T-cell (primary cell): ENCODE results near the gene YPEL3. TPM values are rescaled to one million over a fixed set of nuclear protein-coding genes. Genes with fewer than 3 reads are reported as not detected.

Experiments used
- ATAC-seq, 4 experiments: fragments of 200-7000 bp in 3 of 4; fragments of 150-1000 bp in 1 of 4; cut with Tn5 transposase; replicated peaks in 1 of 4; 1 replicate in 3 of 4; 2 replicates in 1 of 4; pipeline ENCODE4 v1.10.0; 2021; ENCODE audit warnings: moderate library complexity in 3 of 4, mild to moderate bottlenecking in 2 of 4, moderate number of reproducible peaks in 1 of 4
- CTCF ChIA-PET, 2 donors: fragments of 300-600 bp; sonication (Branson Sonifier 250); formaldehyde crosslinking; loops; one replicate each; lab custom pipeline; 2022; ENCODE audit warnings: antibody characterized with exemption in 2 of 2; lab: Charles Lee
- POLR2A ChIA-PET, 2 donors: fragments of 300-600 bp; sonication (Branson Sonifier 250); formaldehyde crosslinking; loops; one replicate each; lab custom pipeline; 2022; ENCODE audit warnings: antibody characterized with exemption in 2 of 2; lab: Charles Lee
- DNase-seq, 35 experiments: peaks; one replicate each; pipeline versions ENCODE4 v3.0.0 to v3.0.0-alpha.2; 2013 to 2023
- H3K27ac ChIP-seq: one replicate; pipeline ENCODE4 v1.5.1; 2013; ENCODE audit warnings: low read length
- H3K27me3 ChIP-seq, 2 experiments: replicated peaks in 1 of 2; 1 replicate in 1 of 2; 2 replicates in 1 of 2; pipeline versions ENCODE4 v1.6.1 to v1.7.0; 2013; ENCODE audit warnings: low read length in 1 of 2, mixed read lengths in 1 of 2; ENCODE audit not compliant: control insufficient read depth in 2 of 2, insufficient read depth in 2 of 2; ENCODE audit errors: extremely low read depth in 1 of 2
- H3K36me3 ChIP-seq, 2 donors: 1 replicate in 1 of 2; 2 replicates in 1 of 2; pipeline versions ENCODE4 v1.6.1 to v1.7.0; 2013; ENCODE audit warnings: low read length in 1 of 2; ENCODE audit not compliant: control insufficient read depth in 2 of 2, insufficient read depth in 1 of 2; ENCODE audit errors: extremely low read depth in 1 of 2
- H3K4me1 ChIP-seq, 2 experiments: 1 replicate in 1 of 2; 2 replicates in 1 of 2; pipeline versions ENCODE4 v1.6.1 to v1.7.0; 2013; ENCODE audit warnings: low read length in 2 of 2, mixed read lengths in 1 of 2; ENCODE audit not compliant: insufficient read depth in 2 of 2, control insufficient read depth in 1 of 2; ENCODE audit errors: extremely low read depth in 1 of 2
- H3K4me3 ChIP-seq, 2 donors: 1 replicate in 1 of 2; 2 replicates in 1 of 2; pipeline versions ENCODE4 v1.5.1 to v1.7.0; 2013; ENCODE audit warnings: mild to moderate bottlenecking in 2 of 2, low read length in 1 of 2, moderate library complexity in 1 of 2; ENCODE audit not compliant: control insufficient read depth in 1 of 2; ENCODE audit errors: extremely low read depth in 1 of 2
- H3K9me3 ChIP-seq: 2 replicates; pipeline ENCODE4 v1.7.0; 2013
- H3K27ac Mint-ChIP-seq, 2 donors: one replicate each; pipeline ENCODE4 v1.8.0; 2020 to 2021; ENCODE audit warnings: mild to moderate bottlenecking in 2 of 2, mixed read lengths in 2 of 2
- H3K27me3 Mint-ChIP-seq, 2 donors: one replicate each; pipeline ENCODE4 v1.8.0; 2021 to 2022; ENCODE audit warnings: mixed read lengths in 2 of 2
- H3K36me3 Mint-ChIP-seq: one replicate; pipeline ENCODE4 v1.8.0; 2021; ENCODE audit warnings: mixed read lengths
- H3K4me1 Mint-ChIP-seq, 3 donors: one replicate each; pipeline ENCODE4 v1.8.0; 2020 to 2022; ENCODE audit warnings: mixed read lengths in 3 of 3, mild to moderate bottlenecking in 1 of 3
- H3K4me3 Mint-ChIP-seq, 3 donors: one replicate each; pipeline ENCODE4 v1.8.0; 2020 to 2022; ENCODE audit warnings: mild to moderate bottlenecking in 3 of 3, mixed read lengths in 3 of 3, moderate library complexity in 3 of 3
- H3K9me3 Mint-ChIP-seq, 3 donors: one replicate each; pipeline ENCODE4 v1.8.0; 2020 to 2022; ENCODE audit warnings: mixed read lengths in 3 of 3
- WGBS: methylation state at CpG from one replicate; pipeline ENCODE4 v1.1.5; 2013; ENCODE audit warnings: missing lambda C conversion rate; ENCODE audit not compliant: insufficient coverage; 5-methylcytosine and 5-hydroxymethylcytosine counted together
- total RNA-seq, 35 experiments: library from RNA in 6 of 35; stranded (reverse) in 6 of 35; fragments of 120-200 nt in 1 of 35; gene quantifications; one replicate each; pipeline versions ENCODE4 v1.2.1 to v1.2.4 and lab custom pipeline; 2013 to 2026

Gene YPEL3
- total RNA-seq, 5 donors from 2014 or later (not counting 1 experiment from before 2014, with no cell fraction given) = 105 to 277 (median 226) TPM

DNA sequence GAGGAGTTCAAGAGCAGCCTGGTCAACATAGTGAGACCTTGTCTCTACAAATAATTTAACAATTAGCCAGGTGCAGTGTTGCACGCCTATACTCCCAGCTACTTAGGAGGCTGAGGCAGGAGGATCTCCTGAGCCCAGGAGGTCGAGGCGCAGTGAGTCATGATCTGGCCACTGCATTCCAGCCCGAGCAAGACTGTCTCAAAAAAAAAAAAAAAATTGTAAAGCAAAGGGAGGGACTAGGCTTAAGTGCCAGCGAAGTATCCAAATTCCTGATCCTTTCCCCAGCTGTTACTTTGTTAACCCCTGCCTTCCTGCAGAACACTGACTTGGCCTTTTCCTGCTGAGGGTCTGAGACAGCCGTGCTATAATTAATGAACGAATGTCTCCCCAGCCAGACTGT lies 14.6 kb upstream of the YPEL3 start:
- H3K4me1 ChIP-seq = peaks cover 0 to 33% of the 10 kb centered on the region in 2 experiments
- H3K4me3 ChIP-seq = no peak overlapping the region
- Mint-ChIP-seq H3K27ac (no peak overlapping the region), H3K27me3 (no peaks in the 10 kb centered on the region), H3K9me3 (no peaks in the 10 kb centered on the region), H3K4me1 (peaks cover 13 to 28% (median 20%) of the 10 kb centered on the region in 3 donors), H3K4me3 (no peak overlapping the region), H3K36me3 (peaks cover 9% of the 10 kb centered on the region)
- ChIA-PET POLR2A (no interaction called here), CTCF (interaction anchor here in 1 of 2 donors (1.0 kb wide), 1 partner anchor 78 kb away, joined by 9 read pairs; no protein-coding TSS in a partner anchor)
- no peaks in the 10 kb centered on the region for H3K27me3 ChIP-seq
- DNase-seq (no peak), ATAC-seq (no peak)
- 100% methylated on average over 2 of the region's 7 CpGs for WGBS
- peaks cover 12 to 22% of the 10 kb centered on the region in 2 donors for H3K36me3 ChIP-seq
- H3K9me3 ChIP-seq = no peaks in the 10 kb centered on the region
- no peak overlapping the region for H3K27ac ChIP-seq

DNA sequence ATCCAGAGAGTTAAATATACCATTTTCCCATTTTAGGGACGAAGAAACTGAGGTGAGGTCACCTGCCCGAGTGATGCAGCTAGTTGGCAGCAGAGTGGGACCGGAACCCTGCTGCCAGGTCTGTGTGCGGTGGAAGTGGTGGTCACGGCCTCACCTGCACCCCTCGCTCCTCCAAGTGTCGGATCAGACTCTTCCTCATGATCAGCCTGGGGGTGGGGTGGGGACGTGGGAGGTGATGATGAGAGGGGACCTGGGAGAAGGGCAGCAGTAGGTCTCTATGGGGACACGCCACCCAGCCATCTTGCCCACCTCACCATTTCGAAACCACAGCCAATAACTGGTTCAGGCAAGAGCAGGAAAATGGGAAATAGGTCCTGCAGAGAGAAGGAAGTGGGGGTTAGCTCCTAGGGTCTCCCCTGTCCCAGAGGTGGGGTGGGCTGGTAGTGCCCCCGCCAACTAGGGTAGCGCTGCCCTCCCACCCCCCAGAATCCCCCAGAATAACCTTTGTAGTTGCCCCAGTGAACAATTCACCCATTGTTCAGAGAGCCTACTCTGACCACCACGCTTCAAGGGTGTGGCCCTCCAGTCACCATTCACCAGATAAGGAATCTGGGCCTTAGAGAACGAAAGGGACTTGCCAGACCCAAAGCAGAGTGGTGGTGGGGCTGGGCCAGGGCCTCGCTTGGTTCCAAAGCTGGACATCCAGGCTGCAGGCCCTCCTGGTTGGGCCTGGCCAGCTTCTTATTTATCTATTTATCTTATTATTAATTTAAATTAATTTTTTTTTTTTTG lies 12.2 kb upstream of the YPEL3 start:
- peaks cover 0 to 10% of the 10 kb centered on the region in 2 experiments for H3K4me1 ChIP-seq
- H3K36me3 ChIP-seq = peaks cover 12 to 32% of the 10 kb centered on the region in 2 donors
- no peaks in the 10 kb centered on the region for H3K27me3 ChIP-seq
- Mint-ChIP-seq H3K27ac (no peak overlapping the region), H3K4me1 (peaks cover 0 to 9% (median 8%) of the 10 kb centered on the region in 3 donors), H3K27me3 (no peaks in the 10 kb centered on the region), H3K36me3 (peaks cover 22% of the 10 kb centered on the region), H3K4me3 (no peak overlapping the region), H3K9me3 (no peaks in the 10 kb centered on the region)
- DNase-seq (no peak), ATAC-seq (no peak)
- H3K9me3 ChIP-seq = no peaks in the 10 kb centered on the region
- POLR2A ChIA-PET = no interaction called here
- 100% methylated on average over 2 of the region's 15 CpGs for WGBS
- H3K4me3 ChIP-seq = no peak overlapping the region
- H3K27ac ChIP-seq = no peak overlapping the region
- CTCF ChIA-PET = no interaction called here

GRCh38 chr16:30104492-30104891 lies 8.5 kb upstream of the YPEL3 start:
- CTCF ChIA-PET = no interaction called here
- H3K36me3 ChIP-seq = peaks cover 4 to 23% of the 10 kb centered on the region in 2 donors
- H3K9me3 ChIP-seq = peaks cover 3% of the 10 kb centered on the region
- DNase-seq (no peak), ATAC-seq (no peak)
- no peaks in the 10 kb centered on the region for H3K4me1 ChIP-seq
- H3K4me3 ChIP-seq = no peak overlapping the region
- POLR2A ChIA-PET = no interaction called here
- H3K9me3 Mint-ChIP-seq = no peaks in the 10 kb centered on the region
- H3K4me3 Mint-ChIP-seq = no peak overlapping the region
- no peaks in the 10 kb centered on the region for H3K27me3 Mint-ChIP-seq
- H3K36me3 Mint-ChIP-seq = peaks cover 17% of the 10 kb centered on the region
- H3K4me1 Mint-ChIP-seq = peaks cover 0 to 2% (median 0%) of the 10 kb centered on the region in 3 donors
- no peaks in the 10 kb centered on the region for H3K27me3 ChIP-seq
- 97% methylated on average over 6 of the region's 6 CpGs for WGBS
- H3K27ac ChIP-seq = no peak overlapping the region
- peak overlapping the region in 1 of 2 donors; percentile 24 for H3K27ac Mint-ChIP-seq

GRCh38 chr16:30104090-30104489 lies 8.1 kb upstream of the YPEL3 start:
- ChIA-PET POLR2A (no interaction called here), CTCF (interaction anchor here in 1 of 2 donors (0.5 kb wide), 1 partner anchor 300 kb away, joined by 3 read pairs; no protein-coding TSS in a partner anchor)
- Histone ChIP-seq H3K27me3 (no peaks in the 10 kb centered on the region), H3K27ac (no peak overlapping the region), H3K36me3 (peaks cover under 1 to 22% of the 10 kb centered on the region in 2 donors), H3K4me1 (no peaks in the 10 kb centered on the region), H3K9me3 (peaks cover 3% of the 10 kb centered on the region), H3K4me3 (no peak overlapping the region)
- 84% methylated on average over 4 of the region's 4 CpGs for WGBS
- DNase-seq = no peak
- peaks cover 17% of the 10 kb centered on the region for H3K36me3 Mint-ChIP-seq
- no peak overlapping the region for H3K4me3 Mint-ChIP-seq
- no peak for ATAC-seq
- H3K9me3 Mint-ChIP-seq = no peaks in the 10 kb centered on the region
- peaks cover 0 to 2% (median 0%) of the 10 kb centered on the region in 3 donors for H3K4me1 Mint-ChIP-seq
- peak overlapping the region in 1 of 2 donors; percentile 24 for H3K27ac Mint-ChIP-seq
- no peaks in the 10 kb centered on the region for H3K27me3 Mint-ChIP-seq

DNA sequence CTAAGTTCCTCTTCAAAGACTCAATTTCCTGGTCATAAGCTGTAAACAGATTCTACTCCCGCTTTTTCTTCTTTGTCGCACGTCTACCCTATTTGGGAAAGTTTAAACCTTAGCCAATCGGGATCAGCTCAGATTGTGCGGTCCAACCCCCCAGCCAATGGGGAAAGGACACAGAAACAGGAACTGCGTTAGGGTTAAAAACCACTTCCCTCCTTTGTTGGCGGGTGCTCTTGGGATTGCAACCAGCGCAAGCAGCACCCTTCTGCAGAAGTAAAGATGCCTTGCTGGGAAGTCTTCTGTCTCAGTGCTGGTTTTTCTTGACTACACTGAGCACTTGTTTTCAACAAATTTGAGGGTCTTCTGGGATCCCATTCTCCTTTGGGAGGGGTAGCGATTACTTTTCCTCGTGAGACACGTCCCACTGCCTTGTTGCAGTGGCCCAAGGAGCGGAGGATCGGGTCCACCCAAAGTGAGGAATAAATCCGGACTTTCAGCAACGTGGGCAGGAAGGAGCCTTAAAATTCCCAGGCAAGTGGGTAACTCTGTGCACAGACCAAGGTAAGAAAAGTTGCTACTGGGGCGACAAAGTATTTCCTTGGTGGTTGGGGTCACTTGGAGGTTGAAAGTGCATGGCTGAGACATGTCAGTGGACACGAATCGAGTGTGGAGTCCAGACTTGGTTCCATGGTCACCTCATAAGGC lies 1.0 kb upstream of the YPEL3 start:
- DNase-seq (peak in 8 of 35 experiments; percentile 11 to 43 (median 32)), ATAC-seq (no peak)
- Histone ChIP-seq H3K9me3 (peaks cover 3% of the 10 kb centered on the region), H3K27me3 (peaks cover 0 to 2% of the 10 kb centered on the region in 2 experiments), H3K36me3 (peaks cover 6 to 19% of the 10 kb centered on the region in 2 donors), H3K27ac (peak overlapping the region; percentile 88), H3K4me1 (peaks cover 26 to 47% of the 10 kb centered on the region in 2 experiments), H3K4me3 (no peak overlapping the region)
- Mint-ChIP-seq H3K4me1 (peaks cover 24 to 29% (median 26%) of the 10 kb centered on the region in 3 donors), H3K9me3 (peaks cover 5 to 20% (median 19%) of the 10 kb centered on the region in 3 donors), H3K36me3 (peaks cover 33% of the 10 kb centered on the region), H3K4me3 (peak overlapping the region; percentile 67 to 80 (median 71)), H3K27me3 (no peaks in the 10 kb centered on the region), H3K27ac (peak overlapping the region; percentile 89 to 92)
- ChIA-PET CTCF (no interaction called here), POLR2A (no interaction called here)
- WGBS = 98% methylated on average over 10 of the region's 18 CpGs
